ENCODE data around the gene RSPRY1.

RSPRY1 gene

DNA sequence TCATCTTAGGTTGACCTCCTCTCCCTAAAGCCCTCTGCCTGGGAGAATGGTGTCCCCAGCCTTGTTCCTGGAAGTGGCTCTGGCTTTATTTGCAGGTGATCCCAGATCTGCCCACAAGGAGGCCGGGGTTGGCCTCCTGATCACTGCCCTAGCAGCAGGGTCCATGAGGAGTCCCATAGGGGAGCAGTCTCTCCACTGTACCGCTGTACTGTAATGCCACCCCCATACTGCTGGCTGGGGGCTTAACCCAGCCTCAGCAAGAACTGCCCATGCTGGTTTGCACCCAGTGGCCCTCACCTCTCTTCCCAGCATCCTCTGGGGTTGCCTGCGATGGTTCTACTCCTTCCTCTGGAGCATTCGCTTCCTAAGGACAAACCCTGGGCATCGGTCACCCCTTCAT lies 39.4 kb upstream of the RSPRY1 start:
- TF ChIP-seq FOXM1 (IDR thresholded peaks at IDR 0.05; ENCODE audit: borderline replicate concordance) (no peak), TARDBP (IDR thresholded peaks at IDR 0.05) (no peak), ARNT (IDR thresholded peaks at IDR 0.05) (no peak), ELF4 (IDR thresholded peaks at IDR 0.05) (no peak), FOXA1 (IDR thresholded peaks at IDR 0.05) (no peak), ZNF384 (IDR thresholded peaks at IDR 0.05) (no peak), CTBP1 (IDR thresholded peaks at IDR 0.05; ENCODE audit: borderline replicate concordance) (no peak), PKNOX1 (IDR thresholded peaks at IDR 0.05) (no peak), LEF1 (IDR thresholded peaks at IDR 0.05; ENCODE audit: borderline replicate concordance) (no peak), BHLHE40 (IDR thresholded peaks at IDR 0.05; ENCODE audit: borderline replicate concordance) (no peak), L3MBTL2 (conservative IDR thresholded peaks at IDR 0.05) (no peak), HDGF (IDR thresholded peaks at IDR 0.05; ENCODE audit: borderline replicate concordance) (no peak), SP1 (IDR thresholded peaks at IDR 0.05) (no peak)
- ChIA-PET CTCF (no interaction called here), POLR2A (no interaction called here)
- DNase-seq (ENCODE audit: extremely low spot score) = peak; percentile 57

GRCh38 chr16:57147381-57148221 lies 38.5 kb upstream of the RSPRY1 start:
- DNase-seq (ENCODE audit: extremely low spot score) = no peak
- POLR2A ChIA-PET = no interaction called here
- CTCF ChIA-PET = no interaction called here
- no peak for TF ChIP-seq LEF1 (IDR thresholded peaks at IDR 0.05; ENCODE audit: borderline replicate concordance)

- POLR2A ChIA-PET = no interaction called here
- CTCF ChIA-PET = no interaction called here
- TF ChIP-seq ZNF384 (IDR thresholded peaks at IDR 0.05) (no peak), FOXM1 (IDR thresholded peaks at IDR 0.05; ENCODE audit: borderline replicate concordance) (no peak), HDGF (IDR thresholded peaks at IDR 0.05; ENCODE audit: borderline replicate concordance) (no peak), FOXA1 (IDR thresholded peaks at IDR 0.05) (no peak), SUZ12 (IDR thresholded peaks at IDR 0.05) (no peak), PKNOX1 (IDR thresholded peaks at IDR 0.05) (no peak), SP1 (IDR thresholded peaks at IDR 0.05) (no peak), BHLHE40 (IDR thresholded peaks at IDR 0.05; ENCODE audit: borderline replicate concordance) (no peak)
- no peak for DNase-seq (ENCODE audit: extremely low spot score)
These were observed 37.6 kb upstream of the RSPRY1 start for GRCh38 chr16:57148481-57148880.

DNA sequence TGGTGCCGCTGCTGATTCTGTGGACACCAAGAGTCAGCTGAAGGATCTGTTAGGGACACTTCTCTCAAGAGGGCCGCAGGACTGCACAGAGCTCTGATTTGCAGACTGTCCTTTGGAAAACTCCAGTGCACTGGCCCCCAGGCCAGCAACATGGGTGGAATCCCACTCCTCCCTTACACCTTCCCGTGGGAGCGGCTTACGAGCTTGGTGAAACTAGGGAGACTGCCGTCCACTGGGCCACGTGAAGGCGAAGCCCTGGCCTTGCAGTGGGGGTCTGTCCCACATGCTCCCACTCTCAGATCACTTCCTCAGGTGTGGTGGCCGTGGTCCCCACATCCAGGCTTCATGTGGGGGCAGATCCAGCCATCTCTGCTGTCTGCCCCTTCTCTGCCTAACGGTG lies 36.7 kb upstream of the RSPRY1 start:
- CTCF ChIA-PET = no interaction called here
- no peak for DNase-seq (ENCODE audit: extremely low spot score)
- POLR2A ChIA-PET = interaction anchor here (0.7 kb wide), 1 partner anchor 51 kb away, joined by 3 read pairs; no protein-coding TSS in a partner anchor
- TF ChIP-seq TARDBP (IDR thresholded peaks at IDR 0.05) (no peak), FOXM1 (IDR thresholded peaks at IDR 0.05; ENCODE audit: borderline replicate concordance) (no peak), BHLHE40 (IDR thresholded peaks at IDR 0.05; ENCODE audit: borderline replicate concordance) (no peak), FOXK2 (IDR thresholded peaks at IDR 0.05) (no peak), SUZ12 (IDR thresholded peaks at IDR 0.05) (no peak), PKNOX1 (IDR thresholded peaks at IDR 0.05) (no peak), ELF4 (IDR thresholded peaks at IDR 0.05) (no peak)

DNA sequence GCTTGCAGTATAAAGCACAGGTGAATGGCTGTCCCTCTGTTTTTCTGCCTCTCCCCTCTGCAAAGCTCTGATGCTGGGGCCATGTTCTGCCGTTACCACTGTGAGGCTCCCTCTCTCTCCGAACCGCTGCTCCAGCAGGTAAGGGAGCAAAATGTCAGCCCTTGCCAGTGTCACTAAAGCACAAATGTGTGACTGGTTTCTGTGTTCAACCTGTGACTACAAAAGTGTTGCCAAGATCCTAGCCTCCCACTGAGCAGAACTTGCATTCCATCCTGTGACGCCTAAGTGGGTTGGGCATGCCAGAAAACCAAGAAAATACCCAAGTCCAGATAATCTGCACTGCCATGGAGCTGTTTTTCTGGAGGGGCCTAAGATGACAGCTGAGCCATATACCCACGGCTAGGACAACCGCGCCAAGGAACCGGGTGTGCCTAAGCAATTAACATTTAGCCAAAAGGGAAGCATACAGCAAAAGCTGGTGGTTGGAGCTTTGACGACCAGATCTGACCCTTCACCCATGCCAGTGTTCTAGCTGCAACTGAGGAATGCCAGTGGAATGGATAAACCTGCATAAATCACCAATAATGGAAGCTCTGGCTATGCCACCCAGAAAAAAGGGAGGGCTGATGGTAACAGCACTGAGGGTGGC lies 35.3 kb upstream of the RSPRY1 start:
- no peak for DNase-seq (ENCODE audit: extremely low spot score)
- TF ChIP-seq CTBP1 (IDR thresholded peaks at IDR 0.05; ENCODE audit: borderline replicate concordance) = no peak
- no peak for TF ChIP-seq LEF1 (IDR thresholded peaks at IDR 0.05; ENCODE audit: borderline replicate concordance)
- TF ChIP-seq ELF4 (IDR thresholded peaks at IDR 0.05) = no peak
- no peak for TF ChIP-seq FOXA1 (IDR thresholded peaks at IDR 0.05)
- no peak for TF ChIP-seq PKNOX1 (IDR thresholded peaks at IDR 0.05)
- no peak for TF ChIP-seq L3MBTL2 (conservative IDR thresholded peaks at IDR 0.05)
- TF ChIP-seq NFRKB (IDR thresholded peaks at IDR 0.05) = no peak
- TF ChIP-seq ZNF384 (IDR thresholded peaks at IDR 0.05) = no peak
- TF ChIP-seq TARDBP (IDR thresholded peaks at IDR 0.05) = no peak
- no peak for TF ChIP-seq HDGF (IDR thresholded peaks at IDR 0.05; ENCODE audit: borderline replicate concordance)
- TF ChIP-seq ARNT (IDR thresholded peaks at IDR 0.05) = no peak
- TF ChIP-seq BHLHE40 (IDR thresholded peaks at IDR 0.05; ENCODE audit: borderline replicate concordance) = no peak
- no peak for TF ChIP-seq SP1 (IDR thresholded peaks at IDR 0.05)
- TF ChIP-seq SUZ12 (IDR thresholded peaks at IDR 0.05) = no peak
- TF ChIP-seq FOXK2 (IDR thresholded peaks at IDR 0.05) = no peak
- no peak for TF ChIP-seq FOXM1 (IDR thresholded peaks at IDR 0.05; ENCODE audit: borderline replicate concordance)
- ChIA-PET POLR2A (no interaction called here), CTCF (interaction anchor here (0.6 kb wide), 1 partner anchor 8 kb away, joined by 5 read pairs; no protein-coding TSS in a partner anchor)

- no peak for DNase-seq (ENCODE audit: extremely low spot score)
- CTCF ChIA-PET = no interaction called here
- POLR2A ChIA-PET = no interaction called here
- no peak for TF ChIP-seq ZNF384 (IDR thresholded peaks at IDR 0.05)
- TF ChIP-seq PKNOX1 (IDR thresholded peaks at IDR 0.05) = no peak
- TF ChIP-seq LEF1 (IDR thresholded peaks at IDR 0.05; ENCODE audit: borderline replicate concordance) = no peak
- TF ChIP-seq SP1 (IDR thresholded peaks at IDR 0.05) = no peak
- no peak for TF ChIP-seq HDGF (IDR thresholded peaks at IDR 0.05; ENCODE audit: borderline replicate concordance)
- no peak for TF ChIP-seq TARDBP (IDR thresholded peaks at IDR 0.05)
- TF ChIP-seq FOXM1 (IDR thresholded peaks at IDR 0.05; ENCODE audit: borderline replicate concordance) = no peak
- TF ChIP-seq SUZ12 (IDR thresholded peaks at IDR 0.05) = no peak
- TF ChIP-seq BHLHE40 (IDR thresholded peaks at IDR 0.05; ENCODE audit: borderline replicate concordance) = no peak
- TF ChIP-seq L3MBTL2 (conservative IDR thresholded peaks at IDR 0.05) = no peak
- TF ChIP-seq FOXK2 (IDR thresholded peaks at IDR 0.05) = no peak
These were observed 34.8 kb upstream of the RSPRY1 start for GRCh38 chr16:57151369-57151768.
